Medulla oblongata (tissue), 1 donor: ENCODE results near the gene LGALSL.

Experiments used
- DNase-seq: peaks from one replicate; pipeline ENCODE4 v3.0.0-alpha.2; 2015; ENCODE audit errors: extremely low spot score

The LGALSL gene

GRCh38 chr2:64492821-64493220 is 38.9 kb downstream of the LGALSL start:
- no peak for DNase-seq

GRCh38 chr2:64493788-64494187 is 39.8 kb downstream of the LGALSL start:
- no peak for DNase-seq

- DNase-seq, result no peak
Observed at GRCh38 chr2:64498438-64498837, 44.5 kb downstream of the LGALSL start.

GRCh38 chr2:64500549-64500948 is 46.6 kb downstream of the LGALSL start:
- DNase-seq, result no peak

- no peak for DNase-seq
Observed at GRCh38 chr2:64501946-64502345, 48.0 kb downstream of the LGALSL start.

GRCh38 chr2:64502860-64503259 is 48.9 kb downstream of the LGALSL start:
- no peak for DNase-seq

- DNase-seq, result peak; percentile 50
Observed at GRCh38 chr2:64504774-64505720, 51.1 kb downstream of the LGALSL start.

GRCh38 chr2:64506686-64507085 is 52.7 kb downstream of the LGALSL start:
- DNase-seq, result no peak
